Nephron (organoid): ENCODE measurements around the gene OR6N2.

Experiments
- H3K27ac Mint-ChIP-seq, 3 experiments: 2 replicates each; pipeline ENCODE4 v1.8.0; 2020; ENCODE audit warnings: mixed read lengths in 3 of 3, mild to moderate bottlenecking in 2 of 3, moderate library complexity in 1 of 3
- H3K27me3 Mint-ChIP-seq: 2 replicates; pipeline ENCODE4 v1.8.0; 2021; ENCODE audit warnings: low read depth, mild to moderate bottlenecking, moderate library complexity, mixed read lengths
- H3K36me3 Mint-ChIP-seq: 2 replicates; pipeline ENCODE4 v1.8.0; 2020; ENCODE audit warnings: low read depth, mixed read lengths
- H3K4me1 Mint-ChIP-seq: 2 replicates; pipeline ENCODE4 v1.8.0; 2020; ENCODE audit warnings: mixed read lengths
- H3K4me3 Mint-ChIP-seq, 3 experiments: 2 replicates each; pipeline ENCODE4 v1.8.0; 2020; ENCODE audit warnings: mild to moderate bottlenecking in 3 of 3, mixed read lengths in 3 of 3, moderate library complexity in 2 of 3
- H3K9me3 Mint-ChIP-seq: 2 replicates; pipeline ENCODE4 v1.8.0; 2020; ENCODE audit warnings: mixed read lengths
- TF ChIP-seq, protein P1 (sequence below), 3 experiments: fragments of 200-600 bp; sonication (generic); IDR thresholded peaks; one replicate each; pipeline ENCODE4 v1.5.0; 2021; ENCODE audit warnings: antibody characterized with exemption in 3 of 3; ENCODE audit not compliant: unreplicated experiment in 3 of 3

Gene OR6N2

DNA sequence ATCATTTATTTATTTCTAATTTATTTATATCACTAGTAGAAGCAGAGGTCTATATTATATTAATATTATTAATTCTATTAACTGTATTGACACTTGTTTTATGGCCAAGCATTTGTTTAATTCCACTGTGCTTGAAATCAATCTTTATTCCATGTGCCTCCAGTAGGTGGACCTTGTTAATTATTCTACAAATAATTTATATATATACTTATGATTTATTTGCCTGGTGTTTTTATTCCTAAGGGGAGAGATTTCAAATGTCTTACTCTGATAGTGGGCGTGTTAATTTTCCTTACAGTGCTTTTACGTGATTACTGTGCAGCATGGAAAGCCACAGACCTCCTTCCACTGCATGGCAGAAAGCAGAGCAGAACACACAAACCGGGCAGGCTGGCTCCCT lies 17.5 kb upstream of the OR6N2 start:
- H3K4me3 Mint-ChIP-seq = no peak overlapping the region
- H3K4me1 Mint-ChIP-seq = no peaks in the 10 kb centered on the region
- H3K9me3 Mint-ChIP-seq = no peaks in the 10 kb centered on the region
- no peaks in the 10 kb centered on the region for H3K36me3 Mint-ChIP-seq
- H3K27me3 Mint-ChIP-seq = peaks cover 4% of the 10 kb centered on the region
- TF ChIP-seq, protein P1, sequence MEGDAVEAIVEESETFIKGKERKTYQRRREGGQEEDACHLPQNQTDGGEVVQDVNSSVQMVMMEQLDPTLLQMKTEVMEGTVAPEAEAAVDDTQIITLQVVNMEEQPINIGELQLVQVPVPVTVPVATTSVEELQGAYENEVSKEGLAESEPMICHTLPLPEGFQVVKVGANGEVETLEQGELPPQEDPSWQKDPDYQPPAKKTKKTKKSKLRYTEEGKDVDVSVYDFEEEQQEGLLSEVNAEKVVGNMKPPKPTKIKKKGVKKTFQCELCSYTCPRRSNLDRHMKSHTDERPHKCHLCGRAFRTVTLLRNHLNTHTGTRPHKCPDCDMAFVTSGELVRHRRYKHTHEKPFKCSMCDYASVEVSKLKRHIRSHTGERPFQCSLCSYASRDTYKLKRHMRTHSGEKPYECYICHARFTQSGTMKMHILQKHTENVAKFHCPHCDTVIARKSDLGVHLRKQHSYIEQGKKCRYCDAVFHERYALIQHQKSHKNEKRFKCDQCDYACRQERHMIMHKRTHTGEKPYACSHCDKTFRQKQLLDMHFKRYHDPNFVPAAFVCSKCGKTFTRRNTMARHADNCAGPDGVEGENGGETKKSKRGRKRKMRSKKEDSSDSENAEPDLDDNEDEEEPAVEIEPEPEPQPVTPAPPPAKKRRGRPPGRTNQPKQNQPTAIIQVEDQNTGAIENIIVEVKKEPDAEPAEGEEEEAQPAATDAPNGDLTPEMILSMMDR (IDR thresholded peaks at IDR 0.05; ENCODE audit: unreplicated experiment in 3 of 3) = no peak
- no peak overlapping the region for H3K27ac Mint-ChIP-seq

GRCh38 chr1:158794247-158794646 lies 13.2 kb upstream of the OR6N2 start:
- Mint-ChIP-seq H3K36me3 (no peaks in the 10 kb centered on the region), H3K27me3 (peaks cover 4% of the 10 kb centered on the region), H3K4me3 (no peak overlapping the region), H3K27ac (no peak overlapping the region), H3K9me3 (peaks cover 3% of the 10 kb centered on the region), H3K4me1 (no peaks in the 10 kb centered on the region)
- TF ChIP-seq, protein P1 (IDR thresholded peaks at IDR 0.05; ENCODE audit: unreplicated experiment in 3 of 3) = no peak

DNA sequence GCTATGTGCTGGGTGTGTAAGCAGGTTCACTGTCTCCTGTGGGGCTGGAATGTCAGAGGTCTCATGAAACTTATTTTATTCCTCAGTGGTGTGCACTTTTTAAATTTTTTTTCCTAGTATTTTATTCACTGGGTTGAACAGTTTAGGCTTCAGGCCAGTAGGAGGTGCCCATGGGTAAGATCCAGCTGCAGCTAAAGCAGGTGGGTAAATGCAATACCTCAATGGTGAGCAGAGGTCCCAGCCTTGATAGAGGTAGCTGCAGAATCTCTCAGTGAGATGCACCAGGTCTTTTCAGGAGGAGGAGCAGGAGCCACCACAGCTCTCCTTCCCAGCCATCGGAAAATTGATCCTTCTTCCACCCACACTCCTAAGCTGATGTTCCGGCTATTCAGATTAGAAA lies 12.6 kb upstream of the OR6N2 start:
- H3K36me3 Mint-ChIP-seq = no peaks in the 10 kb centered on the region
- no peak overlapping the region for H3K27ac Mint-ChIP-seq
- H3K27me3 Mint-ChIP-seq = peaks cover 4% of the 10 kb centered on the region
- H3K9me3 Mint-ChIP-seq = peaks cover 3% of the 10 kb centered on the region
- TF ChIP-seq, protein P1 (IDR thresholded peaks at IDR 0.05; ENCODE audit: unreplicated experiment in 3 of 3) = no peak
- H3K4me3 Mint-ChIP-seq = no peak overlapping the region
- H3K4me1 Mint-ChIP-seq = no peaks in the 10 kb centered on the region

- Mint-ChIP-seq H3K4me1 (peaks cover 7% of the 10 kb centered on the region), H3K9me3 (no peaks in the 10 kb centered on the region), H3K36me3 (no peaks in the 10 kb centered on the region), H3K27ac (peak within 1 kb of the TSS in 1 of 3 experiments; percentile 27), H3K4me3 (no peak within 1 kb of the TSS), H3K27me3 (no peaks in the 10 kb centered on the region)
- TF ChIP-seq, protein P1 (IDR thresholded peaks at IDR 0.05; ENCODE audit: unreplicated experiment in 3 of 3) = no peak
These were observed 8.8 kb downstream of the OR6N2 start, which contains the start of gene OR6N1 for GRCh38 chr1:158771950-158772866. Gene OR6N1, minus strand, starts transcription at chr1:158772195. Its CDS starts 5,513 bp downstream, at chr1:158766682.

DNA sequence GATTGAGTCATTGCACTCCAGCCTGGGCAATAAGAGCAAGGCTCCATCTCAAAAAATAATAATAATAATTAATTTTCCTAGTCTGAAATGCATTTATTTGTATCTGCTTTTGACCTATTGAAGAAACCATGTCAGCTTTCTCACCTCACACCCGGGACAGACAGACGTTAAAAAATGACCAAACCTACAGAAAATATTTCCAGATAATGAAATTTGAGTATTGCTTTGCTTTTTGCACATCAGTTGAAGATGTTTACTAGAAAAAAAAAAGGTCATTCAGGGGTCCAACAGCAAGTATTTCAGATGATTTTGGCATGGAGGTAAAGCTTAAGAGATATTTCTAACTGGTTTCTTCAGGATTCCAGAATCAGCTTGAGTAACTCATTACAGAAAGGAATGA lies 26.6 kb downstream of the OR6N2 start, which contains the start of gene OR6K6:
Gene OR6K6, plus strand, starts transcription at position 301 of the 400 bp plus-strand sequence. CDS start 168 bp downstream, outside the sequence.
- TF ChIP-seq, protein P1 (IDR thresholded peaks at IDR 0.05; ENCODE audit: unreplicated experiment in 3 of 3) = no peak
- Mint-ChIP-seq H3K27ac (no peak within 1 kb of the TSS), H3K4me1 (no peaks in the 10 kb centered on the region), H3K27me3 (no peaks in the 10 kb centered on the region), H3K4me3 (no peak within 1 kb of the TSS), H3K9me3 (no peaks in the 10 kb centered on the region), H3K36me3 (no peaks in the 10 kb centered on the region)
